Smooth muscle cell (in vitro differentiated cells): ENCODE results near the gene TOP1. TPM values are rescaled to one million over a fixed set of nuclear protein-coding genes. Genes with fewer than 3 reads are reported as not detected.

ENCODE experiments used
- DNase-seq: peaks from one replicate; lab custom pipeline; 2025; ENCODE audit not compliant: unreplicated experiment; lab: John Stamatoyannopoulos, UW
- H2AFZ ChIP-seq: fragments of 200-600 bp; sonication (generic); 2 replicates; pipeline ENCODE4 v1.6.0; 2016; ENCODE audit warnings: antibody characterized with exemption, low read depth, mild to moderate bottlenecking
- H3F3A ChIP-seq: fragments of 200-600 bp; sonication (generic); 2 replicates; pipeline ENCODE4 v1.6.0; 2017; ENCODE audit warnings: antibody characterized with exemption, low read depth
- H3K27ac ChIP-seq: fragments of 200-600 bp; sonication (generic); 2 replicates; pipeline ENCODE4 v1.5.1; 2016; ENCODE audit warnings: low read depth, mild to moderate bottlenecking
- H3K27me3 ChIP-seq: fragments of 200-600 bp; sonication (generic); 2 replicates; pipeline ENCODE4 v1.6.1; 2016; ENCODE audit warnings: low read depth, mild to moderate bottlenecking
- H3K36me3 ChIP-seq: fragments of 200-600 bp; sonication (generic); 2 replicates; pipeline ENCODE4 v1.5.1; 2016; ENCODE audit warnings: low read depth
- H3K4me1 ChIP-seq: fragments of 200-600 bp; sonication (generic); 2 replicates; pipeline ENCODE4 v1.5.1; 2016; ENCODE audit warnings: low read depth
- H3K4me2 ChIP-seq: fragments of 200-600 bp; sonication (generic); 2 replicates; pipeline ENCODE4 v1.6.0; 2016; ENCODE audit warnings: mild to moderate bottlenecking
- H3K4me3 ChIP-seq: fragments of 200-600 bp; sonication (generic); 2 replicates; pipeline ENCODE4 v1.5.1; 2016; ENCODE audit warnings: mild to moderate bottlenecking
- H3K79me2 ChIP-seq: fragments of 200-600 bp; sonication (generic); 2 replicates; pipeline ENCODE4 v1.6.0; 2016; ENCODE audit warnings: low read depth, mild to moderate bottlenecking
- H3K9ac ChIP-seq: fragments of 200-600 bp; sonication (generic); 2 replicates; pipeline ENCODE4 v1.6.0; 2016; ENCODE audit warnings: low read depth
- H3K9me3 ChIP-seq: fragments of 200-600 bp; sonication (generic); replicated peaks from 2 replicates; pipeline ENCODE4 v1.5.1; 2016; ENCODE audit warnings: low read depth
- H4K20me1 ChIP-seq: fragments of 200-600 bp; sonication (generic); 2 replicates; pipeline ENCODE4 v1.6.0; 2016; ENCODE audit warnings: low read depth
- WGBS: methylation state at CpG from one replicate; pipeline ENCODE4 v1.1.7; 2016; ENCODE audit warnings: low lambda C conversion rate; 5-methylcytosine and 5-hydroxymethylcytosine counted together
- polyA plus RNA-seq: library from polyadenylated mRNA; unstranded; fragments of >200 nt; fragmentation: Nextera tagmentation; extraction: Ambion mirVana; gene quantifications from 2 replicates; pipeline ENCODE4 v1.2.1, GENCODE V29; 2016
- total RNA-seq: library from RNA; depleted of rRNA; stranded (reverse); fragments of >200 nt; gene quantifications from 2 replicates; pipeline ENCODE4 v1.2.3, GENCODE V29; 2014
- TF ChIP-seq, protein P1 (sequence below): fragments of 200-600 bp; sonication (generic); IDR thresholded peaks from 2 replicates; pipeline ENCODE4 v1.5.1; 2017; ENCODE audit warnings: borderline replicate concordance, mild to moderate bottlenecking, antibody characterized with exemption; ENCODE audit not compliant: insufficient read depth, poor library complexity, severe bottlenecking

Gene TOP1
- total and polyA plus RNA-seq, 2 experiments from 2014 or later, result 17.0 to 28.6 TPM

DNA sequence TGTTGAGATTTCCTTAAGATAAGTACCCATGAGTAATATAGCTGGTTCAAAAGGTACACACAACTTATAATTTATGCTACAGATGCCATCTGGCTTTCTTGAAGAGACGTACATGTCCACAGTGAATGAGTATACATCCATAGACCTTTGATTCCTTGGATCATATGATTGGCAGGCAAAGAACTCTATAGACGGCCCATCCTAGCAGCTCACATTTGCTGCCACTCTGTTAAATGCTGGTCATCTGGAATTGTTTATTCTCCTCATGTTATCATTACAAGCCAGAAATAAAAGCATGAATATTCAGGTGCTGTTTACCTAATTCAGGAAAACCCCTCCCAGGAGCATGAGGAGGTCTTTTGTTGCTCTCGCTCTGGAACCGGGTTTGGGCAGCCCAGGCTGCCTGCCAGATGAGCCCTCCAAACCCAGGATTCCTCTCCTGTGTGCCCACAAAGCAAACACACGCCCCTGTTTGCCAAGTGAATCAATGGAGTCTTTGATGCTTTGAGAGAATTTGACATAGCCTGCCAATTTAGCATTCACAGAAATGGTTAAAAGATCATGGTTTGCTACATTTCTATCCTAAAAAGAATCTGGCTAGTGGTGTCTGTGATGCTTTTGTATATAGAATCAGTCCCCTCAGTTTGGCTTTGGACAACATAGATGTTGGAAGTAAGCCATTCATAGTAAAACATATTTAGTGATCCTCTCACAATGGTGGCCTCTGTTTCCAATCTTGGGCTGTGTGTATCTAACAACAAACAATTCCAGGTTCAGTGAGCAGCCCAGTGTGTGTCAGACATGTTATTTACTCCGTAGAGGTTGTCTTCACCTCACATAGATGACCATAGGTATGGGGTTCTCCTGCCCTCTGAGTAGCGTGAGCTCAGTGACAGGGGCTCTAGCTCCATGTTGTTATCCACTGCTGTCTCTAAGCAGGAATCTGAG, 91.3 kb downstream of the TOP1 start:
- Histone ChIP-seq H3K9ac (no peak overlapping the region), H3K4me3 (no peak overlapping the region), H3K9me3 (no peaks in the 10 kb centered on the region), H3K4me2 (no peak overlapping the region), H2AFZ (no peak overlapping the region), H3K4me1 (no peaks in the 10 kb centered on the region), H3K36me3 (peaks cover 45% of the 10 kb centered on the region), H3K27me3 (no peaks in the 10 kb centered on the region), H3K79me2 (no peaks in the 10 kb centered on the region), H3F3A (peaks cover 7% of the 10 kb centered on the region), H3K27ac (no peak overlapping the region), H4K20me1 (no peaks in the 10 kb centered on the region)
- WGBS, result 97% methylated on average over 7 of the region's 7 CpGs
- TF ChIP-seq, protein P1, sequence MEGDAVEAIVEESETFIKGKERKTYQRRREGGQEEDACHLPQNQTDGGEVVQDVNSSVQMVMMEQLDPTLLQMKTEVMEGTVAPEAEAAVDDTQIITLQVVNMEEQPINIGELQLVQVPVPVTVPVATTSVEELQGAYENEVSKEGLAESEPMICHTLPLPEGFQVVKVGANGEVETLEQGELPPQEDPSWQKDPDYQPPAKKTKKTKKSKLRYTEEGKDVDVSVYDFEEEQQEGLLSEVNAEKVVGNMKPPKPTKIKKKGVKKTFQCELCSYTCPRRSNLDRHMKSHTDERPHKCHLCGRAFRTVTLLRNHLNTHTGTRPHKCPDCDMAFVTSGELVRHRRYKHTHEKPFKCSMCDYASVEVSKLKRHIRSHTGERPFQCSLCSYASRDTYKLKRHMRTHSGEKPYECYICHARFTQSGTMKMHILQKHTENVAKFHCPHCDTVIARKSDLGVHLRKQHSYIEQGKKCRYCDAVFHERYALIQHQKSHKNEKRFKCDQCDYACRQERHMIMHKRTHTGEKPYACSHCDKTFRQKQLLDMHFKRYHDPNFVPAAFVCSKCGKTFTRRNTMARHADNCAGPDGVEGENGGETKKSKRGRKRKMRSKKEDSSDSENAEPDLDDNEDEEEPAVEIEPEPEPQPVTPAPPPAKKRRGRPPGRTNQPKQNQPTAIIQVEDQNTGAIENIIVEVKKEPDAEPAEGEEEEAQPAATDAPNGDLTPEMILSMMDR, result no peak
- no peak for DNase-seq

DNA sequence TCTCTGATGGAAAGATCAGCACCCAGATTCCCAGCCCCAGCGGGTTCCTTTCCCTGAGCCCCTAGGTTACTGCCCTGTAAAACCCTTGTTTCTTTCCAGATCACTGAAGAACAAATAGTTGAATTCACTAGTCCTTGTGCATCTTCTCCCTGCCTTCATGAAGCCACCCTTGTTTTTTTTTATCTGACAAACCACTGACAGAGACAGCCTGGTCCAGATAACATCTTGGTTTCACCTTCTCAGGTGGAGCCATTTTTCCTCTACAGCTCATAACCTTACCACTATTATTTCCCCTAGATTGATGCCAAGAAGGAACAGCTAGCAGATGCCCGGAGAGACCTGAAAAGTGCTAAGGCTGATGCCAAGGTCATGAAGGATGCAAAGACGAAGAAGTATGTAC, 92.8 kb downstream of the TOP1 start:
- Histone ChIP-seq H3K4me1 (no peaks in the 10 kb centered on the region), H3K4me2 (no peak overlapping the region), H3F3A (peaks cover 10% of the 10 kb centered on the region), H3K79me2 (no peaks in the 10 kb centered on the region), H2AFZ (no peak overlapping the region), H3K27ac (no peak overlapping the region), H3K27me3 (no peaks in the 10 kb centered on the region), H3K4me3 (no peak overlapping the region), H3K36me3 (peaks cover 32% of the 10 kb centered on the region), H3K9ac (no peak overlapping the region), H3K9me3 (no peaks in the 10 kb centered on the region), H4K20me1 (no peaks in the 10 kb centered on the region)
- no peak for DNase-seq
- TF ChIP-seq, protein P1, result no peak
- 97% methylated on average over 3 of the region's 3 CpGs for WGBS

DNA sequence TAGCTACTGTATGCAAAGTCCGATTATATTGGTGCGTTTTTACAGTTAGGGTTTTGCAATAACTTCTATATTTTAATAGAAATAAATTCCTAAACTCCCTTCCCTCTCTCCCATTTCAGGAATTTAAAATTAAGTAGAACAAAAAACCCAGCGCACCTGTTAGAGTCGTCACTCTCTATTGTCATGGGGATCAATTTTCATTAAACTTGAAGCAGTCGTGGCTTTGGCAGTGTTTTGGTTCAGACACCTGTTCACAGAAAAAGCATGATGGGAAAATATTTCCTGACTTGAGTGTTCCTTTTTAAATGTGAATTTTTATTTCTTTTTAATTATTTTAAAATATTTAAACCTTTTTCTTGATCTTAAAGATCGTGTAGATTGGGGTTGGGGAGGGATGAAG, 95.0 kb downstream of the TOP1 start:
- Histone ChIP-seq H3K36me3 (peaks cover 21% of the 10 kb centered on the region), H3K79me2 (no peaks in the 10 kb centered on the region), H2AFZ (no peak overlapping the region), H3K27ac (no peak overlapping the region), H3K9me3 (no peaks in the 10 kb centered on the region), H3K27me3 (no peaks in the 10 kb centered on the region), H4K20me1 (no peaks in the 10 kb centered on the region), H3K4me2 (no peak overlapping the region), H3K9ac (no peak overlapping the region), H3K4me3 (no peak overlapping the region), H3F3A (peaks cover 10% of the 10 kb centered on the region), H3K4me1 (no peaks in the 10 kb centered on the region)
- DNase-seq, result no peak
- TF ChIP-seq, protein P1, result no peak
- 99% methylated on average over 6 of the region's 6 CpGs for WGBS
